PC-9 (cell line): Measurements from ENCODE around the gene LRRC72.

Experiments used
- EZH2 ChIP-seq: fragments of 200-600 bp; sonication (generic); IDR thresholded peaks from 2 replicates; pipeline ENCODE4 v1.8.0; 2017; ENCODE audit warnings: antibody characterized with exemption, low read depth
- TF ChIP-seq, protein P1 (sequence below): fragments of 200-600 bp; sonication (generic); conservative IDR thresholded peaks from 2 replicates; pipeline ENCODE4 v1.6.1; 2017; ENCODE audit warnings: mixed run types, antibody characterized with exemption, mild to moderate bottlenecking, moderate library complexity

DNA sequence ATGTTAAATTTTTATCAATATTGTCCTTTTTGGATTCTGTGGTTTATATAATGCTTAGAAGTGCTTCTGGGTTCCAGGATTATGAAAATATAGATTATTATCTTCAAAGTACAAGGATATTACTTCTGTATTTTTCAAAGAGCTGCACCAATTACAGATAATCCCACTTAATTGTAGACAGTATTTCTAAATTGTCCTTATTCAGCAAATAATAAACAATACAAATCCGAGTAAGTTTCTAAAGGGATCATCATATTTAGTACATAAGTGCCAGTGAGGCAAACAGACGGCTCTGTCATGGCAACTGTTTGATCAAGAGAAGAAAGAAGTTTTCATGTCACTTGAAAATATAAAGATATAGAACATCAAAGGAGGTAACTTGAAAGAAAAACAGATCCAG is 99.8 kb downstream of the LRRC72 start:
- no peak for TF ChIP-seq EZH2
- TF ChIP-seq, protein P1, sequence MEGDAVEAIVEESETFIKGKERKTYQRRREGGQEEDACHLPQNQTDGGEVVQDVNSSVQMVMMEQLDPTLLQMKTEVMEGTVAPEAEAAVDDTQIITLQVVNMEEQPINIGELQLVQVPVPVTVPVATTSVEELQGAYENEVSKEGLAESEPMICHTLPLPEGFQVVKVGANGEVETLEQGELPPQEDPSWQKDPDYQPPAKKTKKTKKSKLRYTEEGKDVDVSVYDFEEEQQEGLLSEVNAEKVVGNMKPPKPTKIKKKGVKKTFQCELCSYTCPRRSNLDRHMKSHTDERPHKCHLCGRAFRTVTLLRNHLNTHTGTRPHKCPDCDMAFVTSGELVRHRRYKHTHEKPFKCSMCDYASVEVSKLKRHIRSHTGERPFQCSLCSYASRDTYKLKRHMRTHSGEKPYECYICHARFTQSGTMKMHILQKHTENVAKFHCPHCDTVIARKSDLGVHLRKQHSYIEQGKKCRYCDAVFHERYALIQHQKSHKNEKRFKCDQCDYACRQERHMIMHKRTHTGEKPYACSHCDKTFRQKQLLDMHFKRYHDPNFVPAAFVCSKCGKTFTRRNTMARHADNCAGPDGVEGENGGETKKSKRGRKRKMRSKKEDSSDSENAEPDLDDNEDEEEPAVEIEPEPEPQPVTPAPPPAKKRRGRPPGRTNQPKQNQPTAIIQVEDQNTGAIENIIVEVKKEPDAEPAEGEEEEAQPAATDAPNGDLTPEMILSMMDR: no peak
